Endothelial cell of umbilical vein (primary cell): Measurements from ENCODE around the gene CALN1. TPM values are rescaled to one million over a fixed set of nuclear protein-coding genes. Genes with fewer than 3 reads are reported as not detected.

Experiments
- BruUV-seq: library from RNA; stranded (reverse); fragments of 400-500 nt; replicated peaks from 2 replicates; lab custom pipeline; 2021; lab: Mats Ljungman, UMichigan
- CTCF ChIA-PET: fragments of 300-600, 350-600 bp; sonication (Branson Sonifier 250); formaldehyde crosslinking; loops from one replicate; lab custom pipeline; 2021; ENCODE audit warnings: antibody characterized with exemption, inconsistent platforms; lab: Charles Lee
- POLR2A ChIA-PET: fragments of 300-600, 350-600 bp; sonication (Branson Sonifier 250); formaldehyde crosslinking; loops from one replicate; lab custom pipeline; 2021; ENCODE audit warnings: antibody characterized with exemption, inconsistent platforms; lab: Charles Lee
- DNase-seq: peaks from one replicate; pipeline ENCODE4 v3.0.0-alpha.2; 2011; ENCODE audit warnings: low read depth, low spot score
- FAIRE-seq: peaks from 2 replicates; lab custom pipeline; 2011; peaks lifted over from hg19 to GRCh38; lab: Jason Lieb, UNC
- H2AFZ ChIP-seq: 2 replicates; pipeline ENCODE4 v1.6.0; 2012; ENCODE audit warnings: low read depth, low read length, control low read depth, inconsistent platforms
- H3K27ac ChIP-seq: 2 replicates; pipeline ENCODE4 v1.5.1; 2011; ENCODE audit warnings: low read depth, mild to moderate bottlenecking, control low read depth, low read length, moderate library complexity; ENCODE audit not compliant: insufficient read depth
- H3K27me3 ChIP-seq, 2 experiments: 2 replicates each; pipeline versions ENCODE4 v1.6.0 to v1.6.1; 2011; ENCODE audit warnings: low read length in 2 of 2, mixed read lengths in 1 of 2; ENCODE audit not compliant: control insufficient read depth in 2 of 2, insufficient read depth in 2 of 2
- H3K36me3 ChIP-seq, 2 experiments: 2 replicates in 1 of 2; 3 replicates in 1 of 2; pipeline ENCODE4 v1.5.1; 2011; ENCODE audit warnings: low read length in 2 of 2, mild to moderate bottlenecking in 1 of 2, moderate library complexity in 1 of 2; ENCODE audit not compliant: control insufficient read depth in 2 of 2, insufficient read depth in 2 of 2; ENCODE audit errors: extremely low read depth in 1 of 2
- H3K4me1 ChIP-seq: 3 replicates; pipeline ENCODE4 v1.5.1; 2011; ENCODE audit warnings: mild to moderate bottlenecking, low read length; ENCODE audit not compliant: control insufficient read depth, insufficient read depth; ENCODE audit errors: extremely low read depth
- H3K4me2 ChIP-seq: 2 replicates; pipeline ENCODE4 v1.6.1; 2011; ENCODE audit warnings: low read length, control low read depth, mixed read lengths; ENCODE audit not compliant: insufficient read depth
- H3K4me3 ChIP-seq, 3 experiments: fragments of 200-600 bp in 1 of 3; sonication (generic), shearing (Covaris generic) in 1 of 3; replicated peaks in 1 of 3; 2 replicates each; pipeline ENCODE4 v1.5.1; 2011 to 2016; ENCODE audit warnings: control low read depth in 3 of 3, low read length in 3 of 3, mild to moderate bottlenecking in 2 of 3, inconsistent platforms in 1 of 3, low read depth in 1 of 3, moderate library complexity in 1 of 3; ENCODE audit not compliant: insufficient read depth in 1 of 3
- H3K79me2 ChIP-seq: 2 replicates; pipeline ENCODE4 v1.6.0; 2012; ENCODE audit warnings: low read length, inconsistent platforms; ENCODE audit not compliant: control insufficient read depth, insufficient read depth
- H3K9ac ChIP-seq: replicated peaks from 2 replicates; pipeline ENCODE3; 2011; ENCODE audit warnings: low read length, control low read depth; ENCODE audit not compliant: insufficient read depth; ENCODE audit errors: extremely low read depth
- H3K9me1 ChIP-seq: replicated peaks from 3 replicates; pipeline ENCODE4 v1.6.0; 2011; ENCODE audit warnings: mild to moderate bottlenecking, low read length; ENCODE audit not compliant: control insufficient read depth, insufficient read depth; ENCODE audit errors: extremely low read depth
- H3K9me3 ChIP-seq: replicated peaks from 2 replicates; pipeline ENCODE4 v1.5.1; 2012; ENCODE audit warnings: low read length, inconsistent platforms; ENCODE audit not compliant: control insufficient read depth, insufficient read depth
- H4K20me1 ChIP-seq: replicated peaks from 2 replicates; pipeline ENCODE3; 2011; ENCODE audit warnings: mild to moderate bottlenecking, low read length; ENCODE audit not compliant: control insufficient read depth, insufficient read depth; ENCODE audit errors: extremely low read depth
- EZH2 ChIP-seq: IDR thresholded peaks from 2 replicates; pipeline ENCODE4 v1.6.1; 2012; ENCODE audit warnings: borderline replicate concordance, low read depth, mild to moderate bottlenecking, moderate library complexity, low read length, inconsistent platforms; ENCODE audit not compliant: severe bottlenecking
- FOS ChIP-seq: IDR thresholded peaks from 2 replicates; pipeline ENCODE4 v1.6.1; 2011; ENCODE audit warnings: mild to moderate bottlenecking, low read length, moderate library complexity, borderline replicate concordance; ENCODE audit not compliant: insufficient read depth
- GATA2 ChIP-seq: IDR thresholded peaks from 2 replicates; pipeline ENCODE4 v1.7.0; 2011; ENCODE audit warnings: low read depth, mild to moderate bottlenecking, moderate library complexity, mixed read lengths, low read length; ENCODE audit not compliant: insufficient read length, insufficient read depth
- JUN ChIP-seq: IDR thresholded peaks from 2 replicates; pipeline ENCODE4 v1.6.1; 2011; ENCODE audit warnings: borderline replicate concordance, low read depth; ENCODE audit not compliant: insufficient read length, insufficient read depth
- MYC ChIP-seq: IDR thresholded peaks from one replicate; pipeline ENCODE4 v1.6.1; 2011; ENCODE audit warnings: mild to moderate bottlenecking, low read depth, low read length
- POLR2A ChIP-seq: IDR thresholded peaks from 2 replicates; pipeline ENCODE4 v1.6.1; 2012; ENCODE audit warnings: low read depth, mild to moderate bottlenecking, control low read depth, low read length
- POLR2AphosphoS5 ChIP-seq: IDR thresholded peaks from 2 replicates; pipeline ENCODE4 v1.6.1; 2012; ENCODE audit warnings: low read depth, mild to moderate bottlenecking, control low read depth, low read length, moderate library complexity; ENCODE audit not compliant: insufficient read depth
- dilution Hi-C: fragments of 300-500 bp; cut with MboI; formaldehyde crosslinking; loops from one replicate; pipeline ENCODE4 v1.15.0; 2019; ENCODE audit warnings: low sequenced_read_pairs; ENCODE audit not compliant: extremely low pct_ligation_motif_present
- intact Hi-C: fragments of 100-400 bp; cut with micrococcal nuclease; formaldehyde crosslinking; loops from one replicate; pipeline ENCODE4 v1.10.0; 2022
- polyA plus RNA-seq, 4 experiments: library from polyadenylated mRNA; depleted of rRNA in 3 of 4; stranded (reverse) in 3 of 4; unstranded in 1 of 4; fragments of >200 nt; gene quantifications; 2 replicates each; pipeline versions ENCODE4 v1.2.1 to v1.2.3, GENCODE V29; 2011 to 2012; ENCODE audit warnings: missing spikeins in 1 of 4
- total RNA-seq: library from RNA; stranded (reverse); gene quantifications from 2 replicates; pipeline ENCODE4 v1.2.3, GENCODE V29; 2021
- TF ChIP-seq, protein P1 (sequence below): IDR thresholded peaks from 2 replicates; pipeline ENCODE4 v1.6.1; 2011; ENCODE audit not compliant: insufficient read depth, insufficient read length
- TF ChIP-seq, protein P2 (sequence below), 2 donors: IDR thresholded peaks; 1 replicate in 1 of 2; 2 replicates in 1 of 2; pipeline ENCODE4 v1.5.1; 2011; ENCODE audit warnings: low read length in 2 of 2, mild to moderate bottlenecking in 2 of 2, moderate library complexity in 2 of 2, control low read depth in 1 of 2, inconsistent platforms in 1 of 2, low read depth in 1 of 2; ENCODE audit not compliant: insufficient read depth in 1 of 2; ENCODE audit errors: extremely low read depth in 1 of 2

Gene CALN1
- total and polyA plus RNA-seq, 2 donors (not counting 3 experiments of a cell fraction or from before 2014, with no cell fraction given), result not detected

DNA sequence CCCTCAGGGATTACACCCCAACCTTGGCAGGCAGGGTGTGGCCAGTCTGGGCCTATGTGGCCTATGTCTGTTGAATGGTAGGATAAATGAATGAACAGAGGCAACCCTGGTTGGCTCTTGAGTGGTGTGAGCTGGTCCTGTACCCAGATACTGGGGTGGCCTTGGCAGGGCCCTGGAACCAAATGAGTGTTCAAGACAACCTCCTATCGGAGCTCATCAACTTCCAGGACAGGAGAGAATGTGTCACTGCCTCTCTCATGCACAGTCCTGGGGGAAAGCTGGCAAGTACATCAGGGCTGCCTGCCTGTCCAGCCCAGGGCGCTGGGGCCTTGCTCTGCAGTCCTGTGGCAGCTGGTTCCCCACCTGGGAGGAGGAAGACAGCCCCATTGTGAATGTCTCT lies 271.6 kb downstream of the CALN1 start:
- dilution Hi-C loops (no loop called here), intact Hi-C loops (no loop called here)
- TF ChIP-seq POLR2A, result no peak
- TF ChIP-seq, protein P1, sequence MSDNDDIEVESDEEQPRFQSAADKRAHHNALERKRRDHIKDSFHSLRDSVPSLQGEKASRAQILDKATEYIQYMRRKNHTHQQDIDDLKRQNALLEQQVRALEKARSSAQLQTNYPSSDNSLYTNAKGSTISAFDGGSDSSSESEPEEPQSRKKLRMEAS, result no peak
- peaks cover 2% of the 10 kb centered on the region for H3K9me3 ChIP-seq
- CTCF ChIA-PET, result no interaction called here
- H4K20me1 ChIP-seq, result no peaks in the 10 kb centered on the region
- H3K27me3 ChIP-seq, result no peaks in the 10 kb centered on the region
- no peaks in the 10 kb centered on the region for H3K79me2 ChIP-seq
- H3K4me3 ChIP-seq, result no peak overlapping the region
- BruUV-seq, result no TSS peak
- H3K4me2 ChIP-seq, result no peak overlapping the region
- FAIRE-seq (no peak), DNase-seq (no peak)
- no peaks in the 10 kb centered on the region for H3K4me1 ChIP-seq
- no peaks in the 10 kb centered on the region for H3K36me3 ChIP-seq
- no peaks in the 10 kb centered on the region for H3K9me1 ChIP-seq
- no peak overlapping the region for H2AFZ ChIP-seq
- POLR2A ChIA-PET, result no interaction called here
- no peak overlapping the region for H3K27ac ChIP-seq
- H3K9ac ChIP-seq, result no peak overlapping the region

DNA sequence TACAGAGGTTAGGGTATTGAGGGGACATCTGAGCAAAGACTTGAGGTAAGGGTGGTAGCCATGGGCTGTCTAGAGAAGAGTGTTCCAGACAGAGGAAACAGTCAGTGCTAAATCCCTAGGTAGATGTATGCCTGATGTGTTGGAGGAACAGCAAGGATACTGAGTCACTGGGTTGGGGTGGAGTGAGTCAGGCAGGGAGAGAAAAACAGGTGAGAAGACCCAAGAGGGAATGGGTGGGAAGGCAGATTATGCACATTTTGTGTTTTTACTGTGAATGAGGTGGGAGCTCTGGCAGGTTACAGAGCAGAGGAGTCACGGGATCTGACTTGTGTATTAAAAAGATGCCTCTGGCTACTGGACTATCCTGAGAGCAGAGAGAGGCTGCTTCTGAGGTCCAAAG lies 285.0 kb downstream of the CALN1 start:
- no peaks in the 10 kb centered on the region for H3K79me2 ChIP-seq
- H4K20me1 ChIP-seq, result no peaks in the 10 kb centered on the region
- CTCF ChIA-PET, result no interaction called here
- H3K36me3 ChIP-seq, result no peaks in the 10 kb centered on the region
- H3K9ac ChIP-seq, result no peak overlapping the region
- H3K4me3 ChIP-seq, result no peak overlapping the region
- H3K4me2 ChIP-seq, result no peak overlapping the region
- no peaks in the 10 kb centered on the region for H3K27me3 ChIP-seq
- peaks cover 7% of the 10 kb centered on the region for H3K9me3 ChIP-seq
- FAIRE-seq (no peak), DNase-seq (no peak)
- no peaks in the 10 kb centered on the region for H3K9me1 ChIP-seq
- dilution Hi-C loops, result no loop called here
- H3K27ac ChIP-seq, result no peak overlapping the region
- POLR2A ChIA-PET, result no interaction called here
- H2AFZ ChIP-seq, result no peak overlapping the region
- H3K4me1 ChIP-seq, result no peaks in the 10 kb centered on the region
- TF ChIP-seq JUN (no peak), POLR2AphosphoS5 (no peak), POLR2A (no peak), GATA2 (no peak), MYC (no peak), FOS (no peak), EZH2 (no peak)
- TF ChIP-seq, protein P1, result no peak
- TF ChIP-seq, protein P2, sequence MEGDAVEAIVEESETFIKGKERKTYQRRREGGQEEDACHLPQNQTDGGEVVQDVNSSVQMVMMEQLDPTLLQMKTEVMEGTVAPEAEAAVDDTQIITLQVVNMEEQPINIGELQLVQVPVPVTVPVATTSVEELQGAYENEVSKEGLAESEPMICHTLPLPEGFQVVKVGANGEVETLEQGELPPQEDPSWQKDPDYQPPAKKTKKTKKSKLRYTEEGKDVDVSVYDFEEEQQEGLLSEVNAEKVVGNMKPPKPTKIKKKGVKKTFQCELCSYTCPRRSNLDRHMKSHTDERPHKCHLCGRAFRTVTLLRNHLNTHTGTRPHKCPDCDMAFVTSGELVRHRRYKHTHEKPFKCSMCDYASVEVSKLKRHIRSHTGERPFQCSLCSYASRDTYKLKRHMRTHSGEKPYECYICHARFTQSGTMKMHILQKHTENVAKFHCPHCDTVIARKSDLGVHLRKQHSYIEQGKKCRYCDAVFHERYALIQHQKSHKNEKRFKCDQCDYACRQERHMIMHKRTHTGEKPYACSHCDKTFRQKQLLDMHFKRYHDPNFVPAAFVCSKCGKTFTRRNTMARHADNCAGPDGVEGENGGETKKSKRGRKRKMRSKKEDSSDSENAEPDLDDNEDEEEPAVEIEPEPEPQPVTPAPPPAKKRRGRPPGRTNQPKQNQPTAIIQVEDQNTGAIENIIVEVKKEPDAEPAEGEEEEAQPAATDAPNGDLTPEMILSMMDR (IDR thresholded peaks at IDR 0.05; ENCODE audit: extremely low read depth in 1 of 2, insufficient read depth in 1 of 2, low read depth in 1 of 2, low read length in 2 of 2), result no peak
- no TSS peak for BruUV-seq
- intact Hi-C loops, result no loop called here
